ENCODE data around the gene RPL19.

DNA sequence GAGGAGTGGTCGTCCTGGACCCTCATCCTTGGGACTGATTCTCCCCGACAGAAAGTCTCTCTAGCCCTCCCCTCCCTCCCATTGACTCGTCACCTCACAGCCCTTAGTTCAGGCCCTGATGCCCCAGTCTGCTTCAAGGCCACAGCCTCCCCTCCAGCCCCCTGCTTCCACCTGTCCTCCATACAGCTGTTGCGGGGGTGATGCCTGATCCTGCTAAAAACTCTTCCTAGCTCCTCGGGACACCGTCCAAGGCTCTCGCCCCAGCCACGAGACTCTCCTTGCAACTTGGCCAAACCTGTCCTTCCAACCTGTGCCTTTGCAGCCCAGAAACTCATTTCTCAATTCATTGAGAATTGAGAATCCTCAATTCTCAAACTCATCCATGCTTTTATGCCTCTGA, 18.8 kb downstream of the RPL19 start:
- TF ChIP-seq POLR2AphosphoS5 (IDR thresholded peaks at IDR 0.05) (no peak), CTCF (IDR thresholded peaks at IDR 0.05) (no peak), POLR2A (IDR thresholded peaks at IDR 0.05) (no peak)
